T-helper 22 cell (primary cell): ENCODE measurements around the gene PCBP4.
"Not testable (repeated sequence)": the region's sequence is repeated elsewhere in the genome, so short reads cannot be mapped to it uniquely, and the experiment has no call there.

Experiments used
- DNase-seq: peaks from one replicate; pipeline ENCODE4 v3.0.0-alpha.2; 2020; ENCODE audit warnings: low read depth

PCBP4 gene

DNA sequence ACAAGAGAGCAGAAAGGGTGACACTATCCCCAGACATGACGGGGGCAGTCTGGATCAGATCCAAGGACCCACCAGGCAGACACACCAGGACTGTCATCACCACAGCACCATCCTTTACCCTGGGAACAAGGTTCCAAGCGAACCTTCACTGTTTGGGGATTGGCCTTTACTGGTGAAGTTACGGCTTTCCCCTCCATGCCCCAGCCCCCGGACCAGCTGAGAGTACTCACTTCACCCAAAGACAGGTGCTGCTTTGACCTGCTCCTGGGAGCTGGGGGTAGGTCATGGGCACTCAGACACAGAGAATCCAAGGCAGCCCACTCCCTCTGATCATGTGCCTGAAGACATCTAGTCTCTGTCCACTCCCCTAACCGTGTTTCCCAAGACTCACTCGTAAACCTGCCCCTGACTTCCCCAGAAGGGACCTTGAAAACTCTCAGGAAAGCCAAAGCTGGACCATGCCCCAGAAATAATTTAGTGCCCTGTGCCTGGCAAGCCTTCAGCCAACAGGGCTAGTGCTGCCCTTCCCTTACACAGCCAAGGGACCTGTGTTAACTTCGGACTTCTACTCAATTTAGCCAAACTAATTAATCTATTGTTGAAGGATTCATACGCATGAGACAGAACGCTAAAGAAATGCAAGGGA, 28.4 kb downstream of the PCBP4 start:
- no peak for DNase-seq

DNA sequence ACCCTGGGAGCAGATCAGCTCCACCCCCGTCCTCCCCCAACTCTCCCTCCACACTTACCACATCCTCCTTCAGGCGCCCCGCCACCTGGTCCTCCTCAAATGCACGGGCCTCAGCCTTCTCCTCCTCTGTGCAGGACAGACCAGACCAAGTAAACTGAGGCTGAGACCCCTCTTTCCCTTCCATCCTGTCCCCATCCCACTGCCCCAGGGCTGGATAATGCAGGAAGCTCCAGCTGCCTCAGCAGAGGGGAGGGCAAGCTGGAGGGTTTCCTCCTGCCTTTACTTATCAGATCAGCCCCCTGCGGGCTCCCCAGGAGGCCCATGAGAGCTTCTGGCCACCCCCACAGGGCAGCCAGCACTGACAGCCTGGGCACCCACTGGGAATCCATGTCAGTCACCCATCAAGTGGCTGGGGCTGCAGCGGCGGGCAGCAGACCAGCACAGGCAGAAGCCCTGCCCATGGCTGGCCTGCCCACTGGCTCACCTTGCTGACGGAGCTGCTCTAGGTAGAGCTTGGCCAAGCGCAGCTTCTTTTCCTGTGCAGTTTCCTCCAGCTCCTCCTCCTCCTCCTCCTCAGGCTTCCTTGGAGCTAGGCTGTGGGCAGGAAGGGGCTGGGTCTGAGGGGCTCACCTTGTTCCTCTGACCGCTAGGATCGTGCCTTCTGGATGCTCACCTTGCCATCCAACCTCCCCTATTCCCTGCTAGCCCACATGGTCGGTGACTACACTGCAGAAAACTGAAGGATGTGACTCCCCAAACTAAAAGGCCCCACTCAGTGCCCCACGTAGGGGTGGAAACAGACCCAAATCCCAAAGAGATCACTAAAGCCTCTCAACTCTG, 29.4 kb downstream of the PCBP4 start:
- DNase-seq = no peak

DNA sequence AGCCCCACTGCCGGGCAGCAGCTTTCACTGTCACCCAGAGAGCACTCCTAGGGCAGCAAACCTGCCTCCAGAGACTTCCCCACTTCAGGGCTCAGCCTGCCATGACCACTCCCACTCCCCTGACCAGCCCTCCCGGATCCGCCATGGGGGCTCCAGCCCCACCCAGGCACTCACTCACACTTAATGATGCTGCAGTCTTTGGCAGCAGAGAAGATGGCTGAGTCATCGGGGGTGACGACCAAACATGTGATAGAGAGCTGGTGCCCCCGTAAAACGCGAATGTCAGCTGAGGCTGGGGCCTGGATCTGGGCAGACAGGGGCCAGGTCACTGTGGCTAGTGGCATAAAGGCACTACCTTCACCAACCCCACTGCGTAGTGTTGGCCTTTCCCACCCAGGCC, 30.2 kb downstream of the PCBP4 start:
- DNase-seq = no peak

DNA sequence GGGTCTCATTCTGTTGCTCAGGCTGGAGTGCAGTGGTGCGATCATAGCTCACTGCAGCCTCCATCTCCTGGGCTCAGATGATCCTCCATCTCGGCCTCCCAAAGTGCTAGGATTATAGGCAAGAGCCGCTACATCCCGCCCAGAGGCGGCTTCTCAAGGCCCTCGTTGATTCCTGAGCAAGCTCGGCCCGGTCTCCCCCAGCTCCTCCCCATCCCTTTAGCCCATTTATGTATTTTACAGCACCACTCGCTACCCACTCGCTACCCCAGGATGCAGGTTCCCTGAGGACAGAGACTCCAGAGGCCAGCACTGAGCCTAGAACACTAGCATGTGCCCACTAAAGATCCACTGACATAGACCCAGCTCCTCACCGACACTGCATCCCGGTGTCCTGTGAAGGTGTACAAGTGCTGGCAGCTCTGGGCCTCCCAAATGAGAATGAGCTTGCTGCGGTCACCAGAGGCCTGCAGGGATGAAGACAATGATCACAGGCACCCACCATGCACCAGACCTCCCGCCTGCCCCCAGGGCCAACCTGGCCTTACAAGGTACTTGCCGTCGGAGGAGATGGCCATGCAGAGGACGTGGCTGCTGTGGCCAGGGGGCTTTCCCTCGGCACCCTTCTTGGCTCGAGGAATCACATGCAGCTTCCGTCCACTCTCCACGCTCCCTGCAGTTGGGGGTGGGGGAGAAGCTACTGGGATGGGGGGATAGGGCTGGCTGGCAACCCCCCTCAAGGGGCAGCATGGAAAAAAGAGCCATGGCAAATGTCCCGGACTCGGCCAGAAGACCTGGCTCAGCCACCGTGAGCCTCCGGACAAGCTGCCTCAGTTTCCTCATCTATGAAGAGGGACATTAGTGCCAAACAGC, 31.1 kb downstream of the PCBP4 start:
- DNase-seq = no peak

DNA sequence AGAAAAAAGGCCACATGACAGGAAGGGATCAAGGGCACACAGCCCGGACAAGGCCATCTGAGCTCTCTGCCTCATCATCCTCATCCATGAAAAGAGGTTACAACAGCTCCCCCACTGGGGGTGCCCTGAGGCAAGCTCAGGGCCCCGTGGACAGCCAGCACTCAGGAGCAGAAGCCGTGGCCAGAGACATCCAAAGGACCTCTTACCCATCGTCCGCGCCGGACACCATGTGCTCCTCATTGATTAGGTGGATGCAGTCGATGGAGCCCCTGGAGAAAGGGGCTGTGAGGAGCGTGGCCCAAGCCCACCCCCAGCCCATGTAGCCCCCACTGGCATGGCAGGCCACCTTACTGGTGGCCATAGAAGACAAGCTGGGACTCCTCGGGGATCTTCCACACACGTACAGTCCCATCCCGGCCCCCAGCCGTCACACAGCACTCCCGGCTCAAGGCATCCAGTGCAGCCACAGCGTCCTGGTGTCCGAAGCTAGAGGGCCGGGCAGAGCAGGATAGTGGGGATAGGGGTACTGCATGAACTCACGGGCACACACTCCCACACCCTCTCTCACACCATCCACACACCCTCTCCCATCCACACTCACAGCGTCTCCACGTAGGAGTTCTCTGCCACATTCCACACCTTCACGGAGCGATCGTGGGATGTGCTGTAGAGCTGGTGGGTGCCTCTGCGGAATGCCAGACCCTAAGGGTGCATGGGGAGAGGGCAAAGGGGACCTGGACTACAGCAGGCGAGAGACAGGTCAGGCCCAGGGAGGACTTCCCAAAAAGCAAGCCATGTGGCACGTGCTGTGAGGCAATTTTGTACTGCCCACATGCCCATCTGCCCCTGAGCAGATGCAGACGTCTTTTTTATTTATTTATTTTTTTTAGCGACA, 32.0 kb downstream of the PCBP4 start:
- no peak for DNase-seq

DNA sequence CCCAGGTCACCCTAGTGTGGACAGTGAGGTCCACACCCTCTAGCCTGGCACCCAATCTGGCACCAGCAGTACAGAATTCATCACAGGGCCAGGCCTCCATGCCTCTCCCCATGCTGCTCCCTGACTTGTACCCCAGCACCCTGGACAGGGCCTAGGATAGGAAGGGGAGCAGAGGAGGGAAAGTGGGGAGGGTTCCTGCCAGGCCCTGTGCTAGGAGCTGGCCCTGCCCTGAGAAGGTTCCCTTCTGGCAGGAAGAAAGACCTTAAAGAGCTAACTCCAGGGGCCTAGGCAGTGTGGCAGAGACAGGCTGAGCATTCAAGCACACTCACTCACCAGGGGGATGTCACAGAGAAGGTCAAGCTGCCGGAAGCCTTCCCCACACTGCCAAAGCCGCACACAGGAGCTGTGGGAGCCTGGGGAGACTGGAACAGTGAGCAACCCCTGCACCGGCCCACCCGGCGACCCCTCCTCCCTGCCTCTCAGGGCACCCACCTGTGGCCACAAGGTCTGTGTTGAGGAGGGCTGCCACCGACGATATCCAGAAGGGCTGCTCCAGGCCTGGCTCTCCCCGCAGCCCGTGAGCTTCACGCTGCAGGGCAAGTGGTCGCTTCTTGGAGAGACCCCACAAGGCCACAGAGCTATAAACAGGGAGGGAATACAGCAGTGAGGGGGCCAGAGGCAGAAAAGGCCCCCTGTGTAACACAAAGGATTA, 33.0 kb downstream of the PCBP4 start:
- no peak for DNase-seq

DNA sequence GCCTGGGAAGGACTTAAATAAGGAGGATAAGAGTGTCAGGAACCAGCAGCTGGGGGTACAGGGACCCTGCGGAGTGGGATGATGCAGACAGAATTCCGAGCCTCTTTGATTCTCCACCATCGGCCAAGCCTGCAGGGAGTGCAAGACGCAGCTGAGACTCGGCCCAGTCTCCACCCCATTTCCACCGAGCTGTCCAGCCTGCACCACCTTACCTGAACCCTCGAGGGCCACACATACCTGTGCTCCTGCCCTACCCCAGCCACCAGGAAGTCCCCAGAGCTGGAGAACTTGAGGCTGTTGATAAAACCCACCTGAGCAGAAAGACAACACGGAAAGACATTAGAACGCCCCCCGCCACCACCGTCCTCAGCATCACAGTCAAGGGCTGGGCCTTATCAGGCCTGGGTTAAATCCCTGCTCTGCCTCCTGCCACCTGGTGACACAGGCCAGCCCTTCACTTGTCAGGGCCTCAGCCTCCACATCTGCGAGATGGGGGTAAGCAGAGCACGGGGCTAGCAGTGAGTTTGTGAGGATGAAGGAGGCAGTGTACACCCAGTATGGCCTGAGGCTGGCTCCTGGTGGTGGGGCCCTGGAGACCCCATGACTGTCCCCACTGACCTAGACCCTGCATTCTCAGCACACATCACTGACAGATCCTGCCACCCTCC, 33.6 kb downstream of the PCBP4 start:
- no peak for DNase-seq

DNA sequence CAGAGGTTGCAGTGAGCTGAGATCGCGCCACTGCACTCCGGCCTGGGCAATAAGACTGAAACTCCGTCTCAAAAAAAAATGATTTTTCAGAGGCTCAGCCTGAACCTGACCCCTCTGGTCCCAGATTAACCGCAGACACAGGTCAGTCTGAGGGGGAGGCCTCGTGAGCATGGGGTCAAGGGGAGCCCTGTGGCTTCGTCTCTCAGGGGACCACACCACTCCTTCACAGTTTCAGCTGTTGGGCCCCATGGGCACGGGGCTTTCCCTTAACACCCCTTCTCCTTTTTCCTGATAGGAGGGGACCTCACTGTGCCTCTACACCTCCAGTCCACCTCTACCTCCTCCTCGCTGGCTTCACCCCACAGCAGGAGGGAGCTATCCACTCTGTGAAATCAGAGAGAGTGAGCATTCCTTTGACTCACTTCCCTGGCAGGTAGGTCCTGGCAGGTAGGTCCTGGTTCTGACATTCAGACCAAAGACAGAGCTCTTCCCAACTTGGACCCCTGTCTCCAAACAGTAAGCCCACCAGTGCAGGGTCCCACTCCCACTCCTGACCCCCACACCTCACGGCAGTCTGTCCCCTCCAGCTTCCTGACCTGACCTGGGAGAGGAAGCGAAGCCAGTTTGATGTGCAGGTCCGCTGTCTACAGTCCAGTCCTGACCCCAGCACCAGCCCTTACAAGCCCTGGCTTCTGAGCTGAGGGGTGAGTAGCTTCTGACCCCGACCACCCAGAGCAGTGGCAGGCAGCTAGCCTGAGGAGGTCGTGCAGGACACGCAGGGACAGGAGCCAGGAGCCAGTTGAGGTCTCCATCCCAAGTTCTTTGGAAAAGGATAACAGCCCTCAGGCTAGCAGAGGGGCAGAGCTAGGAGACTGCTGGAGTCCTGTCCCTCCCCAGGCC, 34.5 kb downstream of the PCBP4 start:
- no peak for DNase-seq

DNA sequence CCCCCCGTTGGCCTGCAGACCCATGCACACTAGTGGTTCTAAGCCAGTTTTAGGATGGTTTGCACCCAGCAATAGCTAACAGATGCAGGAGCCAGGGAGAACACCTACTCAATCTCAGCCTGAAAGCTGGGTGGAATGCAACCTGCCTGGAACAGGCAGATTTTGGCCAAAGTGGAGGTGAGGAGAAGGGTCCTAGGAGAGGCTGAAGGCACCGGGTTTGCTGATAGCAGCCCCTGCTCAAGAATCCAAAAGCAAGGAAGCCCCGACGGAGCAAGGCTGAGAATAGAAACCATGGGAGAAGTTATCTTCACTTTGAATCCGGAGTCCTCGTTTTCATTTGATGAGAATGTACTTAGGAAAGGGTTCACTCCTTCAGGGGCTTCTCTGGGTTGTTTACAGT, 35.5 kb downstream of the PCBP4 start:
- DNase-seq = no peak

DNA sequence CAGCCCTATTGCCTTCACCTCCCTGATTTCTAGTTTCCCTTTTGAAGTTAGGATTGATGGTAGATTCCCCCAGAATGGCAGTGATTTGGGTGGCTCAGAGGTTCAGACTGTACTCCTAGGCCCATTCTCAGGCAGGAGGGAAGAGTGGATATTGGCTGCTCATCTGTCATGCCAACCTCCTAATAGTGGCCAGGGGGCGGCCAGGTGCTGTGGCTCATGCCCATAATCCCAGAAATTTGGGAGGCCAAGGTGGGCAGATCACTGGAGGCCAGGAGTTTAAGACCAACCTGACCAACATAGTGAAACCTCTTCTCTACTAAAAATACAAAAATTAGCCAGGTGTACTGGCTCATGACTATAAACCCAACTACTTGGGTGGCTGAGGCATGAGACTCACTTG, 36.8 kb downstream of the PCBP4 start:
- no peak for DNase-seq

DNA sequence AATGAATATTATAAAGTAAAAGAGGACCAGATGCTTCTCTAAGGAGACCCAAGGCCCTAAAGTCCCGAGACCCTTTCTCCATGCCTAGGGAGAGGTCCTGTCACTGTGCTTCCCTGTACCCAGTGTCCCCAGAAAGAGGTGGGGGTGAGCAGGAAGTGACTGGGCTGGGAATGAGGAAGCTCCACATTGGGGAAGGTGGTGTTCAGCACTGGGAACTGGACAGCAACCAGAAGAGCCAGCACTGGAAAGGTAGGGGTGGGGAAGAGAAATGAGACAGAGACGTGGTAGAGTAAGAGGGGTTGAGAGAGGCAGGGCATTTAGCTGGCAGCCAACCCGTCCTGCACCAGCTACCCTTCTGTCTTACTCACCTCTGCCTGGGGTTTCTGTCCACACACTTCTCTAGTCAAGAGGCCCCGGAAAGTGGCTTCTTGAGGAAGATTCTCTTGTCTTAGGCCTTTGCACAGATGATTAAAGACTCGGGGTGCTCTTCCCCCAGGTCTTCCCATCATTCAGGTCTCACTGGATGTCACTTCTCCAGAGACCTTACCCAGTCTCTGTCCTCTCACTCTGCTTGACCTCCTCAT, 37.7 kb downstream of the PCBP4 start:
- DNase-seq = no peak

DNA sequence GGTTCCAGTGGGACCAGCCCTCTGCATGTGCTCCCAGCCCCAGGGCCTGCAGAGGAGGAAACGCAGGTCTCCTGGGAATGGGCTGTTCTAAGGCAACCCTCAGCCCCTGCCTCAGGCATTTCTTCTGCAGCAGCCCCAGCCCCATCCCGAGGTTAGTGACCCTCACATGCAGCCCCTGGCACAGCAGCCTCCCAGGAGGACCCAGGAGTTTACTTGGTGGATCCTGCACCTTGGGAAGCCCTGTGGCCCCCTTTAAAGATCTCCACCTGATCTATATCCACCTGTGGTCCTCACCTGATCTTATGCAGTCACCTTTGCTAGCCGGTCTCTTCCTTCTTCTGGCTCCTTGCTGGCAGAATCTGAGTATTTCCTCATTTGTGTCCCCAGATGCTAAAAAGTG, 38.3 kb downstream of the PCBP4 start:
- not testable (repeated sequence) for DNase-seq

DNA sequence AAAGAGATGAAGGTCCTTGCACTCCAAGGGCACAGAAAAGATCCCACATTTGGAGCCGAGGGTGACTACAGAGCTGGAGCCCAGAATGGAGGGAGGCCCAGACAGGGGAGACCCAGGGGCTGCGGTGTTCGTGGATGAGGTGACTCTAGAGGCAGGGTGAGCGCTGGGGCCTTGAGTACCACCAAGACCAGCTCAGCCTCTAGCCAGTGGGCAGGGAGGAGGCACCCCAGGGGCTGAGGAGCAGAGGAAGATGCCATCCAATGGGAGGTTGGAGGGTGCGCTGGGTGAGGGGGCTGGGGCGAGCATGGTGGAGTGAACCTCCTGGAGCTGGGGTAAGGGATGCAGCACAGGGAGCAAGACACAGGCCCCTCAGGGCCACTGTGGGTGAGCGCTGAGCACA, 38.8 kb downstream of the PCBP4 start:
- DNase-seq = no peak

DNA sequence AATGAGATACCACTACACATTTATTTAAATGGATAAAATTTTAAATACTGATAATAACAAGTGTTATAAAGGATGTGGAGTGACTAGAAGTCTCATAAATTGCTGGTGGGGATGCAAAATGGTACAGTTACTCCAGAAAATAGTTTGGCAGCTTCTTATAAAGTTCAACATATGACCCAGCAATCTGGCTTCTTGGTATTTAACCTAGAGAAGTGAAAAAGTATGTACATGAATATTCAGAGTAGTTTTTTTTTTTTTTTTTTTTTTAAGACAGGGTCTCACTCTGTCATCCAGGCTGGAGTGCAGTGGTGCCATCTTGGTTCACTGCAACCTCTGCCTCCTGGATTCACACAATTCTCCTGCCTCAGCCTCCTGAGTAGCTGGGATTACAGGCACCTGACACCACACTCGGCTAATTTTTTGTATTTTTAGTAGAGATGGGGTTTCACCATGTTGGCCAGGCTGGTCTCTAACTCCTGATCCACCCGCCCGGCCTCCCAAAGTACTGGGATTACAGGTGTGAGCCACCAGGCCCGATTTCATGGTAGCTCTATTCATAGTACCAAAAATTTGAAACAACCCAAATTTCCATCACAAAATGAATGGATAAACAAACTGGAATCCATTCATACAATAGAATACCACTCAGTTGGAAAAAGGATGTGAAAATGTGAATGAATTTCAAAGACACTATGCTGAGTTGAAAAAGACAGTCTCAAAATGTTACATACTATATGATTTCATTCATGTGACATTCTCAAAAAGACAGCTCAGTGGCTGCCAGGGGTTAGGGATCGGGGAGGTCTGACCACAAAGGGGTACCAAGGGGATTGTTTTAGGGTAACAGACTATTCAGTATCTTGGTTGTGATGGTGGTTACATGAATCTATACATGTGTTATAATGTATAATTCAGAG, 39.9 kb downstream of the PCBP4 start:
- no peak for DNase-seq

DNA sequence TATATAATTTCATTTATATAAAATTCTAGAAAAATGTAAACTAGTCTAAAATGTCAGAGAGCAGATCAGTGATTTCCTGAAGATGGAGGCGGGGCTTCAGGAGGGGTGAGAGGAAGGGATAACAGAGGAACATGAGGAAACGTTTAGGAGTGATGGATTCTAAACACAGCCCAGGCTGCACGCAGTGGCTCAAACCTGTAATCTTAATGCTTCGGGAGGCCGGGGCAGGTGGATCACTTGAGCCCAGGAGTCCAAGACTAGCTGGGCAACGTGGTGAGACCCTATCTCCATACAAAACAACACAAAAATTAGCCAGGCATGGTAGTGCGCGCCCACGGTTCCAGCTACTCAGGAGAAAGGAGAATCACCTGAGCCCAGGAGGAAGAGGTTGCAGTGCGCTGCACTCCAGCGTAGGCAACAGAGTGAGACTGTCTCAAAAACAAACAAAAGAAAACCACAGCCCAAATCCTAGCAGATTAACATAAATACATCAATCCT, 46.1 kb downstream of the PCBP4 start:
- no peak for DNase-seq

DNA sequence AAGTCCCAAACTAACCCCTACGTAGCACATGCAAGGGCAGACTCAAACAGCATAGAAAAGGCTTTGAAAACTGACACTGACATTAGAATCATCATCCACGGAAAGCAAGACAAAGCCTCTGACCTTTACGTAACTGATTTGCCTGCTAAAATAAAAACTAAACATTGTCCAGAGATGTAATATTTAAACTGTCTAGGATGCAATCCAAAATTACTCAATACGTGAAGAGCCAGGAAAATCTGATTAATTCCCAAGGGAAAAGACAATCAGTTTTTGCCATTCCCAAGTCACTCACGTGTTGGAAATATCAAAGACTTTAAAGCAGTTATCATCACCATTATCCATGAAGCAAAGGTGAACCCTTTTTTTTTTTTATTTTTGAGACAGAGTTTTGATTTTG, 50.8 kb downstream of the PCBP4 start:
- no peak for DNase-seq

DNA sequence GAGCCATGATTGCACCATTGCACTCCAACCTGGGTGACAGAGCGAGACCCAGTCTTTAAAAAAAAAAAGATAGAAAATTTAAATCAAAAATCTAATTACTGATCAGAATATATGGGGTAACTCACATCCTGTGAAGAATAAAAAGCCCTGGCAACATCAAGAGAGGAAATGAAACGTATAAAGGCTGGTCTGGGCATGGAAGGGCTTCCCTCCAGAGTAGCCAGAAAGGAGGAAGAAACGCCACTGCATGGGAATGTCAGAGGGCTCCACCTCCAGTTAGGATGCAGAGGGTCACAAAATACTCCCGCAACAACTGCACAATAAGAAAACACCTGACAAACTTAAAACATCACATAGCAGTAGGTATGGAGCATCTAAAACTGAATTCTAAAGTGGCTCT, 59.2 kb downstream of the PCBP4 start:
- no peak for DNase-seq
